BLaER1 treated with 17β-estradiol and CSF1 and Interleukin-3, amounts not matched to agents 10 nM and 100 nM (cell line): ENCODE measurements around the gene WNT3.

Source experiments
- H3K27ac ChIP-seq, 11 experiments: shearing (Covaris generic); formaldehyde crosslinking; 2 replicates each; pipeline ENCODE4 v1.8.1; 2022
- H3K27me3 ChIP-seq, 11 experiments: shearing (Covaris generic); formaldehyde crosslinking; 2 replicates each; pipeline ENCODE4 v1.8.1; 2022
- H3K36me3 ChIP-seq, 11 experiments: shearing (Covaris generic); formaldehyde crosslinking; 2 replicates each; pipeline ENCODE4 v1.8.1; 2022
- H3K4me1 ChIP-seq, 10 experiments: shearing (Covaris generic); formaldehyde crosslinking; 2 replicates each; pipeline ENCODE4 v1.8.1; 2022
- H3K4me2 ChIP-seq, 11 experiments: shearing (Covaris generic); formaldehyde crosslinking; 2 replicates each; pipeline ENCODE4 v1.8.1; 2022
- H3K4me3 ChIP-seq, 10 experiments: shearing (Covaris generic); formaldehyde crosslinking; 2 replicates each; pipeline ENCODE4 v1.8.1; 2022
- H3K9ac ChIP-seq, 11 experiments: shearing (Covaris generic); formaldehyde crosslinking; 2 replicates each; pipeline ENCODE4 v1.8.1; 2022
- H3K9me3 ChIP-seq, 11 experiments: shearing (Covaris generic); formaldehyde crosslinking; replicated peaks in 1 of 11; 2 replicates each; pipeline ENCODE4 v1.8.1; 2022
- H4K20me1 ChIP-seq, 11 experiments: shearing (Covaris generic); formaldehyde crosslinking; 2 replicates each; pipeline ENCODE4 v1.8.1; 2022
- Cebpa-rat ChIP-seq, 11 experiments: shearing (Covaris generic); IDR thresholded peaks; 2 replicates each; pipeline ENCODE4 v1.8.1; 2022

WNT3 gene

GRCh38 chr17:46813920-46814319, 4.6 kb downstream of the WNT3 start:
- peaks cover 3 to 7% (median 6%) of the 10 kb centered on the region in 10 experiments; a peak in 18 of 20 replicates for H3K4me1 ChIP-seq

GRCh38 chr17:46812624-46813318, 5.7 kb downstream of the WNT3 start:
- H3K27me3 ChIP-seq: peaks cover 28 to 60% (median 42%) of the 10 kb centered on the region in 11 experiments
- H3K9ac ChIP-seq: no peak overlapping the region
- no peaks in the 10 kb centered on the region; a peak in 1 of 20 replicates for H3K4me1 ChIP-seq
- no peak overlapping the region for H3K4me2 ChIP-seq
- H3K27ac ChIP-seq: no peak overlapping the region
- no peaks in the 10 kb centered on the region for H3K36me3 ChIP-seq
- H3K9me3 ChIP-seq: no peaks in the 10 kb centered on the region
- H3K4me3 ChIP-seq: no peak overlapping the region
- H4K20me1 ChIP-seq: peaks cover 0 to 31% (median 0%) of the 10 kb centered on the region in 11 experiments; a peak in 6 of 22 replicates
- TF ChIP-seq Cebpa-rat (IDR thresholded peaks at IDR 0.05): no peak

More at GRCh38 chr17:46813920-46814319, 4.6 kb downstream of the WNT3 start:
- TF ChIP-seq Cebpa-rat (IDR thresholded peaks at IDR 0.05): no peak
- Histone ChIP-seq H3K4me2 (no peak overlapping the region), H3K27me3 (peaks cover 39 to 71% (median 54%) of the 10 kb centered on the region in 11 experiments), H3K27ac (no peak overlapping the region), H3K4me3 (no peak overlapping the region), H3K36me3 (no peaks in the 10 kb centered on the region), H4K20me1 (peaks cover 0 to 38% (median 2%) of the 10 kb centered on the region in 11 experiments; a peak in 9 of 22 replicates), H3K9ac (no peak overlapping the region), H3K9me3 (no peaks in the 10 kb centered on the region)

DNA sequence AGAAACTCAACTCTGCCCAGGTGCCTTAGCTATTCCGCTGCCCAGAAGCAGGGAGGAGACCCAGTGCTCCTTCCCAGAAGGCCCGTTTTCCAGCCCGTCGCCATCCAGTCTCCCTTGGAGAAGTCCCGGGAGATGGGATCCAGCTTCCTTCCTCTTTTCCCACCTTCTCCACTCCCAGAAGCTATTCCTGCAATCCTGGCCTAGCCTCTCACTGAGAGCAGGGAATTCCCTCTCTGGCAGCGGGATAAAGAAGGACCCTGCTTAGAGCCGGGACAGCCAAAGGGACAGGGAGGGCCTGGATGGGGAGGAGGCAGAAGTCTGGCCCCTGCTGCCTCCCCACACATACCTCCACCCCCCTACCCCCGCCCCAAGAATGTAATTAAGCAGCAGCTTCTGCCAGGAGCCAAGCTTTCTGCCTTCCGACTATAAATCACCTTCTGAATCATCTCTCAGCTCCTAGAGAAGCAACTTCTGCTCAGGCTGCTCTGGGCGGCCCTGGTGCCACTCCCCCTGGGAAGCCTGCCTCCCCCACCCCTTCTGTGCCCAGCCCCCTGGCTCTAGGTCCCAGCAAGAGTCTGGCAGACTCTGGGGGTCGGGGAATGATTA, 6.4 kb downstream of the WNT3 start:
- Histone ChIP-seq H3K9me3 (no peaks in the 10 kb centered on the region), H3K27ac (no peak overlapping the region), H3K36me3 (no peaks in the 10 kb centered on the region), H4K20me1 (peaks cover 0 to 24% (median 0%) of the 10 kb centered on the region in 11 experiments; a peak in 6 of 22 replicates), H3K4me1 (no peaks in the 10 kb centered on the region; a peak in 1 of 20 replicates), H3K4me3 (no peak overlapping the region), H3K9ac (no peak overlapping the region), H3K27me3 (peaks cover 21 to 53% (median 35%) of the 10 kb centered on the region in 11 experiments), H3K4me2 (no peak overlapping the region)
- TF ChIP-seq Cebpa-rat (IDR thresholded peaks at IDR 0.05): no peak

GRCh38 chr17:46810837-46811236, 7.7 kb downstream of the WNT3 start:
- no peaks in the 10 kb centered on the region for H3K36me3 ChIP-seq
- no peak overlapping the region for H3K4me2 ChIP-seq
- no peak for TF ChIP-seq Cebpa-rat (IDR thresholded peaks at IDR 0.05)
- no peaks in the 10 kb centered on the region for H3K9me3 ChIP-seq
- H3K27me3 ChIP-seq: peaks cover 8 to 40% (median 23%) of the 10 kb centered on the region in 11 experiments; a peak in 21 of 22 replicates
- H3K4me3 ChIP-seq: no peak overlapping the region
- H3K9ac ChIP-seq: no peak overlapping the region
- H3K27ac ChIP-seq: no peak overlapping the region
- no peaks in the 10 kb centered on the region for H3K4me1 ChIP-seq
- peaks cover 0 to 20% (median 0%) of the 10 kb centered on the region in 11 experiments; a peak in 5 of 22 replicates for H4K20me1 ChIP-seq

GRCh38 chr17:46809110-46809571, 9.4 kb downstream of the WNT3 start:
- no peak overlapping the region for H3K4me2 ChIP-seq
- H3K9me3 ChIP-seq: no peaks in the 10 kb centered on the region
- no peak for TF ChIP-seq Cebpa-rat (IDR thresholded peaks at IDR 0.05)
- no peak overlapping the region for H3K4me3 ChIP-seq
- no peaks in the 10 kb centered on the region for H3K36me3 ChIP-seq
- H3K27me3 ChIP-seq: peaks cover 0 to 23% (median 6%) of the 10 kb centered on the region in 11 experiments; a peak in 9 of 22 replicates
- no peaks in the 10 kb centered on the region for H3K4me1 ChIP-seq
- no peak overlapping the region for H3K9ac ChIP-seq
- H4K20me1 ChIP-seq: peaks cover 0 to 11% (median 0%) of the 10 kb centered on the region in 11 experiments; a peak in 4 of 22 replicates
- no peak overlapping the region for H3K27ac ChIP-seq

- Histone ChIP-seq H3K9ac (no peak overlapping the region), H3K4me3 (no peak overlapping the region), H3K9me3 (no peaks in the 10 kb centered on the region), H3K27me3 (no peaks in the 10 kb centered on the region), H4K20me1 (peaks cover 0 to 5% (median 0%) of the 10 kb centered on the region in 11 experiments; a peak in 1 of 22 replicates), H3K36me3 (no peaks in the 10 kb centered on the region), H3K27ac (no peak overlapping the region), H3K4me1 (no peaks in the 10 kb centered on the region), H3K4me2 (no peak overlapping the region)
- TF ChIP-seq Cebpa-rat (IDR thresholded peaks at IDR 0.05): no peak
Observed at GRCh38 chr17:46805771-46806170, 12.7 kb downstream of the WNT3 start.

- Histone ChIP-seq H3K27me3 (no peaks in the 10 kb centered on the region), H3K4me3 (no peak overlapping the region), H4K20me1 (no peaks in the 10 kb centered on the region), H3K4me1 (no peaks in the 10 kb centered on the region), H3K27ac (no peak overlapping the region), H3K9ac (no peak overlapping the region), H3K4me2 (no peak overlapping the region), H3K36me3 (no peaks in the 10 kb centered on the region), H3K9me3 (no peaks in the 10 kb centered on the region)
- TF ChIP-seq Cebpa-rat (IDR thresholded peaks at IDR 0.05): no peak
Observed at GRCh38 chr17:46803544-46803943, 14.9 kb downstream of the WNT3 start.

GRCh38 chr17:46802800-46803199, 15.7 kb downstream of the WNT3 start:
- Histone ChIP-seq H3K27me3 (no peaks in the 10 kb centered on the region), H3K9me3 (no peaks in the 10 kb centered on the region), H3K4me2 (no peak overlapping the region), H4K20me1 (no peaks in the 10 kb centered on the region), H3K9ac (no peak overlapping the region), H3K4me3 (no peak overlapping the region), H3K4me1 (no peaks in the 10 kb centered on the region), H3K27ac (no peak overlapping the region), H3K36me3 (no peaks in the 10 kb centered on the region)
- TF ChIP-seq Cebpa-rat (IDR thresholded peaks at IDR 0.05): no peak

- H3K9me3 ChIP-seq: no peaks in the 10 kb centered on the region
- H3K36me3 ChIP-seq: no peaks in the 10 kb centered on the region
- no peaks in the 10 kb centered on the region for H3K4me1 ChIP-seq
- no peak overlapping the region for H3K27ac ChIP-seq
- no peaks in the 10 kb centered on the region for H4K20me1 ChIP-seq
- no peak overlapping the region for H3K4me2 ChIP-seq
- no peaks in the 10 kb centered on the region for H3K27me3 ChIP-seq
- TF ChIP-seq Cebpa-rat (IDR thresholded peaks at IDR 0.05): no peak
- no peak overlapping the region for H3K4me3 ChIP-seq
- H3K9ac ChIP-seq: no peak overlapping the region
Observed at GRCh38 chr17:46800573-46800972, 17.9 kb downstream of the WNT3 start.
